ENCODE measurements around the gene TMPRSS3. TPM values are rescaled to one million over a fixed set of nuclear protein-coding genes. Genes with fewer than 3 reads are reported as not detected.

TMPRSS3 gene
- total RNA-seq, 1 donor from 2014 or later, result 10.5 TPM

DNA sequence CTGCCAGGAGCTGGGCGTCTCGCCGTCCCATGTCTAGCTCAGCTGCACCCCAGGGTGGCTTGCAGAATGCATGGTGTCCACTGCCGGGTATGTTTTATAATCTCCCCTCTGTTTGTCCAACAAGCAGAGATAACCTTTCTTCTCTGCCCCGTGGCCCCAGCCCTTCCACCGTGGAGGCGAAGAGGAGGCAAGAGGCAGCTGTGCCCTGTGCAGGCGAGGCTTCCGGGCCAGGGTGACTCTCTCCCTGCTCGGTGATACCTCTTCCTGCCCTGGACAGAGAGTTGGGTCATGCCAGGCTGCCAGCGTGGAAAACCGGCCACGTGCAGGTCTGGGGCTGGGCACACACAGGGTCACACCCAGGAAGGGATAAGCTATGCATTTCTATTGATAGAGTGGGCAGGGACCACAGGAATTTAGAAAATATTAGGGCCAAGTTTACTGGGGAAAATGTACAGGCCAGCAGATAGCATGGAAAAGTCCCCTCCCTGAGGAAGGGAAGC, 44.9 kb downstream of the TMPRSS3 start, which contains the start of gene TFF2:
TSS of gene TFF2 (minus strand) at position 68 of the 500 bp plus-strand sequence. CDS start at position 31, 37 bp downstream.
- no peak for DNase-seq (ENCODE audit: low spot score)

DNA sequence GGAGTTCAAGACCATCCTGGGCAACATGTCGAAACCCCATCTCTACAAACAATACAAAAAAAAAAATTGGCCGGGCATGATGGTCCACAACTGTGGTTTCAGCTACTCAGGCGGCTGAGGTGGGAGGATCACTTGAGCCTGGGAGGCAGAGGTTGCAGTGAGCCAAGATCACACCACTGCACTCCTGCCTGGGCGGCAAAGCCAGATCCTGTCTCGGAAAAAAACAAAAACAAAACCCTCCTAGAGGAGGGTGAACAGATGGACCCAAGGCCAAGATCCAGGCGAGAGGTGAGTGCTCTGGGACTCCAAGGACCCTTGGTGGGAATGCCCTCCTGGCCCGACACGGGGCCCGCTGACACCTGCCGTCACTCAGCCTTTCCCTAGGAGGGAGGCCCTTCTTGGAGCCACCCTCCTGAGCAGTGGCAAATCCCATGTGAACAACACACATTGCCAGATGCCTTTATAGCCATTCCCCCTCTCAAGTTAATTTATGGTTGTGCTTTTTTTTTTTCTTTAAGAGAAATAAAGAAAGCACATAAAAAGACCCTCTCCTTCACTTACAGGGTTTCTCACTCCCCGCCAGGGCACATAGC, 45.4 kb downstream of the TMPRSS3 start:
- DNase-seq (ENCODE audit: low spot score), result no peak

DNA sequence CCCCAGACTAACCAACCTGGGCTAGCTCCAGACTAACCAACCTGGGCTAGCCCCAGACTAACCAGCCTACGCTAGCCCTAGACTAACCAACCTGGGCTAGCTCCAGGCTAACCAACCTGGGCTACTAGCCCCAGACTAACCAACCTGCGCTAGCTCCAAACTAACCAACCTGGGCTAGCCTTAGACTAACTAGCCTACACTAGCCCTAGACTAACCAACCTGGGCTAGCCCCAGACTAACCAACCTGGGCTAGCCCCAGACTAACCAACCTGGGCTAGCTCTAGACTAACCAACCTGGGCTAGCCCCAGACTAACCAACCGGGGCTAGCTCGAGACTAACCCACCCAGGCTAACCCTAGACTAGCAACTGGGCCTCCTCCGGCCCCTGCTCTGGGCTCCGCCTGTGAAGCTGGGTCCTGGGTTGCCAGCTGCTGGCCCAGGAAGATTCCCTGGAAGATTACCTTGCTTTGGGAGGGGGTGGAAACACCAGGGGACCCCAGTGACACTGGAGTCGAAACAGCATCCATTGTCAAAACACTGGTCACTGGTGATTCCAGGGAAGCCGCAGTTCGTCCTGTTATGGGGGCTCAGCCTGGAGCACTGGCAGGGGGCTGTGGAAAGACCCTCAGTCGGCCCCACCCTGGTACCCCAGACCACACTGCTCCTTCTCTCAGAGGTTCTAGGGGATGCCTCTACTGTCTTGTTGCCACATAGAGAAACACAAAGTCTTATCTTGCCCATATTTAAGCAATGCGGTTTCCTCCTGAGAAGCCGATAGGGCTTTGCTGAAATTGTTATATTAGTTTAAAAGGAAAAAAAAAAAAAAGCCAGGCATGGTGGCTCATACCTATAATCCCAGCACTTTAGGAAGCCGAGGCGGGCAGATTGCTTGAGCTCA, 46.2 kb downstream of the TMPRSS3 start:
- no peak for DNase-seq (ENCODE audit: low spot score)

DNA sequence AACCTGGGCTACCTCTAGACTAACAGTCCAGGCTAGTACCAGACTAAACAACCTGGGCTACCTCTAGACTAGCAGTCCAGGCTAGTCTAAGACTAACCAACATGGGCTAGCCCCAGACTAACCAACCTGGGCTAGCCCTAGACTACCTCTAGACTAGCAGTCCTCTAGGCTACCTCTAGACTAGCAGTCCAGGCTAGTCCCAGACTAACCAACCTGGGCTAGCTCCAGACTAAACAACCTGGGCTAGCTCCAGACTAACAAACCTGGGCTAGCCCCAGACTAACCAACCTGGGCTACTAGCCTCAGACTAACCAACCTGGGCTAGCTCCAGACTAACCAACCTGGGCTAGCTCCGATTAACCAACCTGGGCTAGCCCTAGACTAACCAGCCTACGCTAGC, 47.1 kb downstream of the TMPRSS3 start:
- DNase-seq (ENCODE audit: low spot score), result no peak

DNA sequence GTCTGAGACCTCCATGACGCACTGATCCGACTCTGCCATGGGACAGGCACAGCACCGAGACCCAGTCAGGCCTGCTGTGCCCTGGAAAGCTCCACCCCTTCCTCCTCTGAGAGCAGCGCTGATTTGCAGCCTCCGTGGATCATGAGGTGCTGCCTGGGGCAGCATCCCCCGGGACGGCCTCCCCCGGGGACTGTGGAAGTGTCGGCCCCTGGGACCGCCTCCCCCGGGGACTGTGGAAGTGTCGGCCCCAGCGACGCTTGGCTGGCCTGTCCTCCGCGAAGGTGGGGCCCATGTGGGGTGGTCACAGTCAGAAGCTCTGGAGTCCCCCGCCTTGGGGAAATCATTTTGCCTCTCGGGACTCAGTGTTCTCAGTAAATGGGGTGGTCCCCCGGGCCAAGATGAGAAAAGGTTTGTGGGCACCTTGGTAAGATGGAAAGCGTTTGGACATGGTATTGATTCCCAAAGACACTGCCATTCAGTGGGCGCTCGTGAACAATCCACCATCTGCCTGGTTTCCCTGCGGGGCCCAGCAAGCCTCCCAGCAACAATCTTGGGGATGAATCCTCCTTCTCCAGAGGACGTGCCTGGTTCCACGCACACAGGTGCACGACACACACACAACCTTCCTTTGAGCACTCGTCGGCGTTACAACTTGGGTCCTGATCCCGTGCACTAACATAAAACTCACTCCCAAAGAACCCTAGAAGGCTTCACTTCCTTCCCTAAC, 48.1 kb downstream of the TMPRSS3 start:
- no peak for DNase-seq (ENCODE audit: low spot score)

DNA sequence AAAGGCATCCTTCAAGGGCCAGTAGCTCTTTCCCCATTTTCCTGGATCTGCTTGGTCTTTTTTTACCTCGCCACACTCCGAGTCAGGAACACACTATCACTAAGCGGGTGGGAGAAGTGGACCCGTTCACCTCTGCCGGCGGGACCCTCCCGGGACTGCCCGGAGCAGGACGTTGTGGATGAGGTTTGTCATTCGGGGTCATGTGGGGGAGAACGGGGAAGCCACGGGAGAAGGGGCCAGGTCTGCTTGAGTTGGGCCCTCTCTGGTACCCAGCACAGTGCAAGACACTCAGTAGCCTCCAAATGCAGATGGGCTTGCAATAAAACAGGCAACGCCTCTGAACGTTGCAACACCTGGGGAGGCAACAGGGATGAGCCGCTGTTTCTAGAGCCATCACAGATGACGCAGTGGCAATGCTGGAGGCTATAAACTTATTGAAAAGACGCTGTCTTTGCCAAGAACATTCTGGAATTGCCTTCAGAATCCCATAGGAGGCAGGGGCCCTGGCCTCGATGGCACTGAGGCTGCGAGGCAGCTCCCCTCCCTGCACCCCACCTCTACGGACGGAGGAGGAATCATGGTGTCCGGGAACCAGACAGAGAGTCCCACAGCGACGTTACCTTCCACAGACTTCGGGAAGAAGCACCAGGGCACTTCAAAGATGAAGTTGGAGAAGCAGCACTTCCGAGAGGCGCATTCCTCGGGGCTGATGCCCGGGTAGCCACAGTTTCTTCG, 48.8 kb downstream of the TMPRSS3 start:
- DNase-seq (ENCODE audit: low spot score), result no peak

DNA sequence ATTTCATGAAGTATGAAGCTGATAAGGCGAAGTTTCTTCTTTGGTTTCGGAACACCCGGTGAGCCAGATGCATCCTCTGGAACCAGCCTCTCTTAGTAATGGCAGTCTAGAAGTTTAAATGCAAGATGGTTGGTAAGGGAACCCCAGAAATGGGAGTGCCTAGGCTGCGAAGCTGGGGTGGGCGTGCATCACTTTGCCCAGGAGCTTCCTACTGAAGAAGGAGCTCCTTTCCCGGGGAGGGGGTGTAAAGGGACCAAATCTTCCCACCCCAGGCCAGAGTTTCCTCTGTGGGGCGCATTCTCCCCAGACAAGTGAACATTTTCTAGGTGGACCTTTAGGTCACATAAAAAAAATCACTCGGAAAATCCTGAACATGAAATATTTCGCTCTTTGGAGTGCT, 49.4 kb downstream of the TMPRSS3 start:
- DNase-seq (ENCODE audit: low spot score), result no peak

DNA sequence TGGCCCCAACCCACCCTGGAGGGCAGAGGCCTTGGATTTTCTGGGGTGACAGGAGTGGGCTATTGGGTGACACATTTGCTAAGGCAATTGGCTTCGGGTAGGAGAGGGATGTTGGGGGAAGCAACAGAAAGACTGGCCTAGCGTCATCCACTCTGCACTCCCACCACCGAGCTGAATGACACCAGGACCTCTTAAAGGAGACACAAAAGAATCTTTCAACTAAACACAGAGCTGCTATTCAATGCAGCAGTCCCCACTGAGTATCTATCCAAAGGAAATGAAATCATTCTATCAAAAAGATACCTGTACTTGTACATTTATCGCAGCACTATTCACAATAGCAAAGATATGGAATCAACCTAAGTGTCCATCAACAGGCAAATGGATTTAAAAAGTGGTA, 51.2 kb downstream of the TMPRSS3 start:
- DNase-seq (ENCODE audit: low spot score), result no peak

DNA sequence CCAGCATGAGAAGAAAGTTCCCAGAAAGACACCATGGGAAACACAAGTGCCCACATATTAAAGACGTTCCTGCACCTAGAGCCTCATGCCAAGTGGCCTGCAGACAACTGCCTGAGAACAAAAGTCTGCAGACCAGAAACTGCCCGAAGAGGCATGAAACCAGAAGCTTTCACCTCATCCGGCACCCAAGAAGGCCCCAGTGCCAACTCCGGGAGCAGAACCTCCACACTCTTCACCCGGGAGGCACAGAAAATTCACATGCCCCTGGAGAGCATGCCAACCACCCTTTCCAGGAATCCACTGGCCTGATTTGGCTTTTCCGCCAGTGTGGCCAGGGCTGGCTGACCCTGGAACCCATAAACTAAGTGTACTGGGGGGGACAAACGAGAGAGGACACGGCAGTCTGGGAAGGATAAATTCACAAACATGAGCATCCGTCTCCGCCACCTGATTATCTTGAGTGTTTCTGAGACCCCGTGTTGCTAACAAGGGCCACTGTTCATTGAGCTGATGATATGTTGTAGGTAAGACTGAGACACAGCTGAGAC, 51.8 kb downstream of the TMPRSS3 start:
- DNase-seq (ENCODE audit: low spot score), result no peak

DNA sequence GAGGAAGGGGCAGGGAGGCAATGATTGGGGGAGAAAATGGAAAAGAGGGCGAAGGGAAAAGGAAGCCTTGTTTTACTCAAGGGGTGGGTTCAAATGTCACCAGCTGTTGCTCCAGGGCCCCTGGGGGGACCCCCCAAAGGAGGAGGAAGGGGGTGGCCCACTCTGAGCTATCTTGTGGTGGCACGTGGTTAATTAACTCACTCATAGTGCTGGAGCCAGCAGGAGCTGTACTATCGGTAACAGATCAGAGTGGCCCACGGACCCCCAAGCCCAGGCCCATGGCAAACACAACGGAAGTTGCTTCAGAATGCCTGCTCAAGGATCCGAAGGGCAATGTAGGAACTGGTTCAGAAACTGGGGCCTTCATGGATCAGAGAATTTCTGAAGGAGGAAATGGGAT, 52.3 kb downstream of the TMPRSS3 start:
- DNase-seq (ENCODE audit: low spot score), result no peak

DNA sequence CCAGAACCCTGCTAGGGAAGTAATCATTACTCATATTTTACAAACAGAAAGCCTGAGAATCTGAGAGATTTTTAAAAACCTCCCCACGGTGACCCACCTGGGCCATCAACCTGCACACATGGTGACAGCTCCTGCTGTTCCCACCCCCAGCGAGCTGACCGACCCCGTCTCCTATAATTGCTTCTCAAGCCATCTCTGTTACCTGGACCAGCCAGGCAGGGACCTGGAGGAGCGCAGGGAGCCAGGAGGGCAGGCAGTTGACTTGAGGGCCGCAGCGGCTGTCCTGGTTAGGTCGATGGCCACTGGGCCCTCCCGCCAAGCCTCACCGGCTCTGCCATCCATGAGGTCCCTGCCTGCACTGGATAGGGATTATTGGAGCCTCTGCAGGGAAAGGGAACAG, 52.8 kb downstream of the TMPRSS3 start:
- no peak for DNase-seq (ENCODE audit: low spot score)

DNA sequence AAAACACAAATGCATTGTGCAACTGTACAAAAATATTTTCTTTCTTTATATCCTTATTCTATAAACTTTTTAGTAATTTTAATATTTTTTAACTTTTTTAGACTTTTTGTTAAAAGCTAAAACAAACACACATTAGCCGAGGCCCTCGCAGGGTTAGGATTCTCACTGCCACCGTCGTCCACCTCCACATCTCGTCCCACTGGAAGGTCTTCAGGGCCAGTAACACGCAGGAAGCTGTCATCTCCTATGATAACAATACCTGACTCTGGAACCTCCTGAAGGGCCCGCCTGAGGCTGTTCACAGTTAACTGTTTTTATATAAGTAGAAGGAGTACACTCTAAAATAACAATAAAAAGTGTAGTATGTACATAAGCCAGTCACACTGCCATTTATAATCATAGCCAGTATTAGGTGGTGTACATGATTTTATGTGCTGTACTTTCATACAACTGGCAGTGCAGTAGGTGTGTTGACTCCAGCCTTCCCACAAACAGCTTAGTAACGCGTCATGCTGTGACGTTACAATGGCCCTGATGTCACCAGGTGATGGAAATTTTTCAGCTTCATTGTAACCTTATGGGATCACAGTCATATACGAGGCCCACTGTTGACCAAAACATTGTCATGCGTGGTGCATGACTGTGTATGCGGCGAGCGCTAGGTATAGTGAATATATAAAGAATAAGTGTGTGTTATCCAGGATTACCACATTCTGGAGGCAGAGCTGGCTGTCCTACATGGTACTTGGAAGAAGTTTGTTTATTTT, 53.9 kb downstream of the TMPRSS3 start:
- no peak for DNase-seq (ENCODE audit: low spot score)

DNA sequence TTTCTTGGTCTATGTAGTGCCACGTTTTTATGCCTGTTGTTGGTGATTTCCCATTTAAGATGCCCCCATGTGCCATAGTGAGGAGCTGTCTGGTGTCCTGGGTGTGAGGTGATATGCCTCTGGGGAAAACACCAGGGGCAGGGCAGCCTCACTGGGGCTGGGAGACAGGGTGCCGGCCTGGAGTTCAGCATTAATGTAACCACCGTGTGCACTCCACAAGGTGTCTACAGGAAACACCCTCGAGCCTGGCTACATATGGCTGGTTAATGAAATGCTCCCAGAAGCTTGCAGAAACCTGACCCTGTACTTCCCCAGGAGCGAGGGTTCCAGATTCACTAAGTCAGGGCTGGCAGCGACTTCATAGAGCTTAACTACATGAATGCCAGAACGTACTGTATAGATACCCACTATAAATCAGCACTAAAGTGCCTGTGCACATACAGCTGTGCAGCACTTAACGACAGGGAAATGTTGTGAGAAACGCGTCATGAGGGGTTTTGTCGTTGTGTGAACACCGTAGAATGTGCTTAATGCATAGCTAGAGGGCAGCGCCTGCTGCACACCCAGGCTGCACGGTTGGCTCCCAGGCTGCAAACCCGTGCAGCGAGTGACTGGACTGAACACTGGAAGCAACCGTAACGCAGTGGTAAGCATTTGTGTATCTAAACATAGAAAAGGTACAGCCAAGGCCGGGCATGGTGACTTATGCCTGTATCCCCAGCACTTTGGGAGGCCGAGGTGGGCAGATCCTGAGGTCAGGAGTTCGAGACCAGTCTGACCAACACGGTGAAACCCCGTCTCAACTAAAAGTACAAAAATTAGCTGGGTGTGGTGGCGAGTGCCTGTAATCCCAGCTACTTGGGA, 55.4 kb downstream of the TMPRSS3 start:
- DNase-seq (ENCODE audit: low spot score), result no peak

DNA sequence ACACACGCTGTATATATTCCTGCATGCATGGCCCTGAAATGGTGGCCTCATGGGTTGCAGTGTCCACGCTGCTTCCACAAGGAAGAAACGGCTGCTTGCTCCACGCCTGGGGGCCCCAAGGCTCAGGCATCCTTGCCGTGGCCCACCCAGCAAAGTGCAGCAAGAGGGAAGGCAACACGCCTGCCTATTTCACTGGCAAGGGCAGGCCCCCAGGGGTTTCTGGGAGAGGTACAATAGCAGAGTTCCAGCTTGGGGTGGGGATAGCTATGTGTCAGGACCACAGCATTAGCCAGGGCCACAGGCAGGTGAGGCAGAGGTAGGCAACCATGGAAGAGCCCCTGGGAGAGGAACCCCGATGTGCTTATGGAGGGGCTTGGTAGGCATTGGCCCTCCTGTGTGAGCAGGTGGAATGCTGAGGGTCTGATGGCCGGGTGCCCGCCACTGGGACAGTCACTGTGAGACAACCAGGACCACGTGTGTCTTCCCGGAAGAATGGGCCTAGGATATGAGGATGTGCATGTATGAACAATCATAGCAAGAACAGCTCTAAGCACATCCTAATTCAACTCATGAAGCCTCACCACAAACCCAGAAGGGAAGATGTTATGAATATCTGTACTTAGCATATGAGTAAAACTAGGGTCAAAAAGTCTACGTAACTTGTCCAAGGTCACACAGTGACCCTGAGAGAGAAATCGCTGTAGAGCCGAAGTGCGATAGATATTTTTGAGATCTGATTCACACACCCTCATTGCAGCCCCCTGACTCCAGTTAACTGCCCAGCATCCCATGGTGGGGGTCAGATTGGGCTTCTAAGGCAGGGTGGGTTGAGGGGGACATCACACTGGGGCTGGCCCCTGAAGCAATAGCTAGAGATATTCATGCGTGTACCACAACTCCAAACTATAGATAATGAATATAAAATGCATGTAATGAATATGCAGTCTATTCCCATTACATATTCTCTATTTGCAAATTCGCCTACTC, 56.8 kb downstream of the TMPRSS3 start:
- no peak for DNase-seq (ENCODE audit: low spot score)

DNA sequence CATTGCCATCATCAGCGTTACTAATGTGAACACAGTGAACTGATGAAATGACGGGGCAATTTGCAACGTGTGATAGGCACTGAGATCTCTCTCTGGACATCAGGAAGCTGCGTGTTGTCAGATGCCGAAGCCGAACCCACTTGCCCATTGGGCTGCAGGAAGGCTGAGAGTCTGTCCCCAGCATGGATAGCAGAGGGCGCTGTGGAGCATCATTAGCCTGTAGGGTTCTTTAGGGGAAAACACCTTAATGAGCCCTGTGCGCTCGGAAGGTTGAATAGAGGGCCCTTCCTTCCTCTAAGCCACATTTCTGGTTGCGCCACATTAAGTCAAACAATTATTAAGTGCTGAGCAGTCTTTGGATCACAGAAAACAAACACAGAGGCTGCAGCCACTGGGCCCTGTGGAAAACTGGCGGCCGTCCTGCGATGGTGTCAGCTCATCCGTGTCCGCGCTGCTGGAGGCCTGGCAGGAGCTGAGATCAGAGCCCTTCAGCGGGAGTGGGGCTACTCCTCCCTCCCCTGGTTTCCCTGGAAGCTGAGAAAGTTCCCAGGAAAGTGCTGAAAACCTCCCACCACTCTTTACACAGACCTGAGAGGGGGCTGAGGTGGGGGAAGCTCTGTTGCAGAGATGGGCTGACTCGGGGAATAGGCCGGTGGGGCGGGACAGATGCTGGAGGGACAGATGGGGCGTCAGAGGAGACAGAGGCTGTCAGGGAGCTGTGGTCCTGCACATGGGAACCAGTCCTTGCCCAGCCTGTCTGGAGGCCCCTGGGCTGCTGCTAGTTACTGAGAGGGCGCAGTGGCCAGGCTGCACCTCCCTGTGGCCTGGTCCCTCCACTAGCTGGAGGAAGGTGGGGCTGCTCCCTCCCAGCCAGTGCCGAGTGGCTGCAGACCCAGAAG, 57.8 kb downstream of the TMPRSS3 start:
- peak; percentile 81 for DNase-seq (ENCODE audit: low spot score)

DNA sequence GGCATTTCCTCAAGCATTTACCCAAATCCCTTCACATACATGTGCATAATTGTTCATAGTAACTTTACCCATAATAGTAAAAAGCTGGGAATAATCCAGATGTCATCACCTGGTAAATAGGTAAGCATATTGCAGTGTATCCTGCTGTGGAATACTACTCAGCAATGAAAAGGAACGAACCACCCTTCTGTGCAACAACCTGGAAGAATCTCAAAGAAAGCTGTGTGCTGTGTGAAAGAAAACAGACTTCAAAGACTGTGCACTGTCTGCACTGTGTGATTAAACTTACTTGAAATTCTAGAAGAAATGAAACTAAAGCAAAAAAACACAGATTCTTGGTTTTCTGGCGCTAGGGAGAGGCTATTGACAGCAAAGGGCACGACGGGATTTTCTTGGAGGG, 58.6 kb downstream of the TMPRSS3 start:
- no peak for DNase-seq (ENCODE audit: low spot score)

DNA sequence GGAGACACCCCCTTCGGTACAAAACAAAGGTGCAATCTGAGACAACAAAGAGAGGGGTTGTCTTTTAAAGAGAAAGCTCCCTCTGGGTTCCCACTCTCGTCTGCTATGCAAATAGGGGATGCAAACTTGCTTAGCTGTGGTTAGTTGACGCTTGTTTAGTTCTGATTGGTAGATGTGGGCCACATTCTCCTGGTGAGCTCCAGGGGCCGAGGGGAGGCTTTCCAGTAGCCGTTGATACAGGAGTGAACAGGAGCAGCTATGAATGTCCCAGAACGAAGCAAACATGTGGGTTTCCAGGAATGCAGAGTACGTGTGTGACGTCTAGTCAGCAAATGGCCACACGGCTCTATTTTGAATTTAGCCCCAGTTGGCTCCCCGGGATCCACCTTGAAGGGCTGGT, 59.8 kb downstream of the TMPRSS3 start:
- DNase-seq (ENCODE audit: low spot score), result no peak
